Bronchial epithelial cell (primary cell): ENCODE measurements around the gene PRKCE. TPM values are rescaled to one million over a fixed set of nuclear protein-coding genes. Genes with fewer than 3 reads are reported as not detected.

Source experiments
- DNase-seq: peaks from one replicate; pipeline ENCODE4 v3.0.0-alpha.2; 2010; ENCODE audit warnings: low read depth
- FAIRE-seq: peaks from 2 replicates; lab custom pipeline; 2011; peaks lifted over from hg19 to GRCh38; lab: Jason Lieb, UNC
- H3K27me3 ChIP-seq: 2 replicates; pipeline ENCODE4 v1.5.1; 2011; ENCODE audit warnings: low read length; ENCODE audit not compliant: control insufficient read depth, insufficient read depth
- H3K36me3 ChIP-seq: 2 replicates; pipeline ENCODE4 v1.5.1; 2011; ENCODE audit warnings: low read length; ENCODE audit not compliant: control insufficient read depth, insufficient read depth
- H3K4me3 ChIP-seq: 2 replicates; pipeline ENCODE4 v1.5.1; 2011; ENCODE audit warnings: mild to moderate bottlenecking, low read depth, low read length, control low read depth
- total RNA-seq: library from RNA; depleted of rRNA; stranded (reverse); fragments of >200 nt; gene quantifications from 2 replicates; pipeline ENCODE4 v1.2.1, GENCODE V29; 2014
- TF ChIP-seq, protein P1 (sequence below): IDR thresholded peaks from 2 replicates; pipeline ENCODE4 v1.5.1; 2011; ENCODE audit warnings: mild to moderate bottlenecking, moderate library complexity, low read length, control low read depth, inconsistent platforms; ENCODE audit not compliant: insufficient read depth, severe bottlenecking

PRKCE gene
- total RNA-seq, 1 donor from 2014 or later: 6.3 TPM

DNA sequence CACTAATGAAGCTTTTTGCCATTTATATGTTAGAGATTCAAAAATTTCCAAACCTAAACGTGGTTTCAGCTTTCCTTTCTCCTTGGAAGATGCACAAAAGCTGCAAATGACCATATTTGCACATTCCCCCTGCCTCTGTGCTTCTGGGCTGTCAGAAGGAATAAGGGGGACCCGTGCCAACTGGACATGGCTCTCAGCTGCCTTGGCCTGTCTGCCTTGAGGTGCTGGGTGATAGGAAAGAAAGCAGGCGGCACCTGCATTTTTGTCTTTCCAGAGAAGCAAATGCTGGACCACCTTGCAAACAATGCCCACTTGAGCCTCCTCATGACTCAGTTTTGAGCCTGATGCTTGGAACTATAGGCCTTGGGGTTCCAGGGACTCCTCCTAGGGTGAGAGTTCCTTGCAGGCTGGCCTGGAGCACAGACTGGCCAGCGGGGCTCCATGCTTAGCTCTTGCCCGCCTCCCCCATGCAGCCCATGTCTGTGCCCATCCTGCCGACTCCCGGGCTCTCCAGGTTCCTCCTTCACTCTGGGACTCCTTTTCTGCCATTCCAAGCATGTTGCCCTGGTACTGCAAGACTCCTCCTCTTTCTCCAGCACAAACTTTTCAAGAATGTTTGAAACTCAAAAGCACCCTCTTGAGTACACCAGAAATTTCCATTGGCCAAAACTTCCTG is 536.7 kb downstream of the PRKCE start:
- no peaks in the 10 kb centered on the region for H3K27me3 ChIP-seq
- H3K4me3 ChIP-seq: no peak overlapping the region
- FAIRE-seq: no peak
- DNase-seq: no peak
- peaks cover 1% of the 10 kb centered on the region for H3K36me3 ChIP-seq
- TF ChIP-seq, protein P1, sequence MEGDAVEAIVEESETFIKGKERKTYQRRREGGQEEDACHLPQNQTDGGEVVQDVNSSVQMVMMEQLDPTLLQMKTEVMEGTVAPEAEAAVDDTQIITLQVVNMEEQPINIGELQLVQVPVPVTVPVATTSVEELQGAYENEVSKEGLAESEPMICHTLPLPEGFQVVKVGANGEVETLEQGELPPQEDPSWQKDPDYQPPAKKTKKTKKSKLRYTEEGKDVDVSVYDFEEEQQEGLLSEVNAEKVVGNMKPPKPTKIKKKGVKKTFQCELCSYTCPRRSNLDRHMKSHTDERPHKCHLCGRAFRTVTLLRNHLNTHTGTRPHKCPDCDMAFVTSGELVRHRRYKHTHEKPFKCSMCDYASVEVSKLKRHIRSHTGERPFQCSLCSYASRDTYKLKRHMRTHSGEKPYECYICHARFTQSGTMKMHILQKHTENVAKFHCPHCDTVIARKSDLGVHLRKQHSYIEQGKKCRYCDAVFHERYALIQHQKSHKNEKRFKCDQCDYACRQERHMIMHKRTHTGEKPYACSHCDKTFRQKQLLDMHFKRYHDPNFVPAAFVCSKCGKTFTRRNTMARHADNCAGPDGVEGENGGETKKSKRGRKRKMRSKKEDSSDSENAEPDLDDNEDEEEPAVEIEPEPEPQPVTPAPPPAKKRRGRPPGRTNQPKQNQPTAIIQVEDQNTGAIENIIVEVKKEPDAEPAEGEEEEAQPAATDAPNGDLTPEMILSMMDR: no peak

DNA sequence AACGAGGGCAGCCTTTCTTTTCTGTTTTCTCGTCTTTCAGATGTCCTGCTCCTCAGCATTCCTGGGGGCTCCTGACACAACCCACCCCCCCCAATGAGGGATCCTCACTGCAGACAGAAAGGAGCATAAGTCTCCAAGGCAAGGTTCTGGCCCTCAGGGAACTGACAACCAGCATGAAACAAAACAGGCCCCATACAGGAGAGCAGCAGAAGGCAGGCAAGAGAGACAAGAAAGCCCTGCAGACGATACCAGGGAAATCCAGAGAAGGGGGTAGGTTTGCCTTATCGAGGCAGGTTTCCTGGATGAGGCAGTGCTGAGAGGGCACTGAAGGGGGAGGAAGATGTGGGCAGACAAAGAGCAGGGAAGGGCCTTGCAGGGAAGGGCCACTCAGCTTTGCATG is 541.9 kb downstream of the PRKCE start:
- no peak overlapping the region for H3K4me3 ChIP-seq
- DNase-seq (no peak), FAIRE-seq (no peak)
- no peaks in the 10 kb centered on the region for H3K36me3 ChIP-seq
- H3K27me3 ChIP-seq: no peaks in the 10 kb centered on the region
- TF ChIP-seq, protein P1: no peak

GRCh38 chr2:46193855-46194254 is 542.4 kb downstream of the PRKCE start:
- TF ChIP-seq, protein P1: no peak
- H3K4me3 ChIP-seq: no peak overlapping the region
- no peak for DNase-seq
- no peaks in the 10 kb centered on the region for H3K36me3 ChIP-seq
- no peak for FAIRE-seq
- H3K27me3 ChIP-seq: no peaks in the 10 kb centered on the region

DNA sequence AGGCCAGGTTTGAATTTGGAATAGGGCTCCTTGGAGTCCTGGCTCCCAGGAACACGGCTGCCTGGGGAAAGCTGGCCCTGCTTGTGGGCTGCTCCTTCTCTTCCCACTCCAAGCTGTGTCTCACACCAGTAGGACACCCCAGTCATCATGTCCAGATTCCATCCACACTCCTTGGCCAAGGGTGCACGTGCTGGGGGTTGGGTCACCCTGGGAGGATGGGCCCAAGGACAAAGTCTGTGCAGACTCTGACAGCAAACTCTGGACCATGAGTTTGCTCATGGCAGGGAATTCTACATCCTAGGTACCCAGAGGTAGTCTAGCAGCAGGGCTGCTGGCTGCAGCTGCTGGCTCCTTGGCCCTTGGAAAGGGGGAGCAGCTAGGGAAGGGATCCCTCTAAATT is 543.4 kb downstream of the PRKCE start:
- DNase-seq (no peak), FAIRE-seq (no peak)
- Histone ChIP-seq H3K4me3 (no peak overlapping the region), H3K27me3 (no peaks in the 10 kb centered on the region), H3K36me3 (no peaks in the 10 kb centered on the region)
- TF ChIP-seq, protein P1: no peak

- H3K4me3 ChIP-seq: no peak overlapping the region
- FAIRE-seq (no peak), DNase-seq (no peak)
- H3K27me3 ChIP-seq: no peaks in the 10 kb centered on the region
- no peaks in the 10 kb centered on the region for H3K36me3 ChIP-seq
- TF ChIP-seq, protein P1: no peak
These were observed 544.3 kb downstream of the PRKCE start for GRCh38 chr2:46195819-46196218.
